ENCODE data around the gene FNDC8. TPM values are rescaled to one million over a fixed set of nuclear protein-coding genes. Genes with fewer than 3 reads are reported as not detected.
"Not testable (repeated sequence)": the region's sequence is repeated elsewhere in the genome, so short reads cannot be mapped to it uniquely, and the experiment has no call there.

The FNDC8 gene
- total RNA-seq, 3 donors from 2014 or later: not detected

GRCh38 chr17:35167666-35168065 lies 46.3 kb downstream of the FNDC8 start:
- Histone ChIP-seq H3K4me1 (ENCODE audit: low read depth) (no peaks in the 10 kb centered on the region), H3K9me3 (no peaks in the 10 kb centered on the region), H3K4me3 (no peak overlapping the region), H3K36me3 (ENCODE audit: low read depth) (no peaks in the 10 kb centered on the region)
- ATAC-seq (no peak), DNase-seq (no peak)
- TF ChIP-seq, protein P1, sequence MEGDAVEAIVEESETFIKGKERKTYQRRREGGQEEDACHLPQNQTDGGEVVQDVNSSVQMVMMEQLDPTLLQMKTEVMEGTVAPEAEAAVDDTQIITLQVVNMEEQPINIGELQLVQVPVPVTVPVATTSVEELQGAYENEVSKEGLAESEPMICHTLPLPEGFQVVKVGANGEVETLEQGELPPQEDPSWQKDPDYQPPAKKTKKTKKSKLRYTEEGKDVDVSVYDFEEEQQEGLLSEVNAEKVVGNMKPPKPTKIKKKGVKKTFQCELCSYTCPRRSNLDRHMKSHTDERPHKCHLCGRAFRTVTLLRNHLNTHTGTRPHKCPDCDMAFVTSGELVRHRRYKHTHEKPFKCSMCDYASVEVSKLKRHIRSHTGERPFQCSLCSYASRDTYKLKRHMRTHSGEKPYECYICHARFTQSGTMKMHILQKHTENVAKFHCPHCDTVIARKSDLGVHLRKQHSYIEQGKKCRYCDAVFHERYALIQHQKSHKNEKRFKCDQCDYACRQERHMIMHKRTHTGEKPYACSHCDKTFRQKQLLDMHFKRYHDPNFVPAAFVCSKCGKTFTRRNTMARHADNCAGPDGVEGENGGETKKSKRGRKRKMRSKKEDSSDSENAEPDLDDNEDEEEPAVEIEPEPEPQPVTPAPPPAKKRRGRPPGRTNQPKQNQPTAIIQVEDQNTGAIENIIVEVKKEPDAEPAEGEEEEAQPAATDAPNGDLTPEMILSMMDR (IDR thresholded peaks at IDR 0.05): no peak
- intact Hi-C loops (cut with DNase I, micrococcal nuclease): no loop called here

DNA sequence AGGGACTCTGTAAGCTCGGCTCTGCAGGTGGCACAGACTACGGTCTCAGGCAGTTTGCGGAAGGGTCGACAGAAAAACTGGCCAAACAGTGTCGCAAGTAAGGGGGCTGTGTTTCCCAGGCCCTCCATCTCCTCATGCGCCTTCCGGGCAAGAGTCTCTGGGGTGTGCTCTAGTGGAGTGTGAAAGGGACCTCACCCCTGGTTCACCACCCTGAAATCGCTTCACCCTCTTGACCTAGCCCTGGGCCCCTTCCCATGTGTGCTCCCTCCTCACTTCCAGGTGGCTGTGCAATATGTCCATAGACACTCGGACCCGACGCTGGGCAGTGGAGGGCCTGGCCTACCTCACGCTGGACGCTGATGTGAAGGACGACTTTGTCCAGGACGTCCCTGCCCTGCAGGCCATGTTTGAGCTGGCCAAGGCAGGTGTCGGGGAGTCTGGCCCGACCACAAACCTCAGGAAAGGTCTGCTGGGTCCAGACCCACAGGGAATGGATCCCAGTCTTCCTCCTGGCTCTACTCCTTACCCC lies 48.5 kb downstream of the FNDC8 start:
- intact Hi-C loops (cut with DNase I, micrococcal nuclease): loop anchor here in 1 of 2 donors (10.0 kb wide), 1 partner anchor 365 kb away; the partner anchor contains the start of gene SLFN12L
- Histone ChIP-seq H3K4me3 (no peak overlapping the region), H3K9me3 (no peaks in the 10 kb centered on the region), H3K4me1 (ENCODE audit: low read depth) (no peaks in the 10 kb centered on the region), H3K36me3 (ENCODE audit: low read depth) (no peaks in the 10 kb centered on the region)
- TF ChIP-seq, protein P1 (IDR thresholded peaks at IDR 0.05): no peak
- ATAC-seq (no peak), DNase-seq (no peak)

- intact Hi-C loops (cut with DNase I, micrococcal nuclease): loop anchor here in 1 of 2 donors (10.0 kb wide), 1 partner anchor 364 kb away; the partner anchor contains the start of gene SLFN12L
- DNase-seq (no peak), ATAC-seq (peak; percentile 34)
- Histone ChIP-seq H3K4me3 (no peak overlapping the region), H3K36me3 (ENCODE audit: low read depth) (no peaks in the 10 kb centered on the region), H3K4me1 (ENCODE audit: low read depth) (no peaks in the 10 kb centered on the region), H3K9me3 (no peaks in the 10 kb centered on the region)
- TF ChIP-seq, protein P1 (IDR thresholded peaks at IDR 0.05): no peak
Measured at GRCh38 chr17:35170968-35171771, 49.8 kb downstream of the FNDC8 start.

DNA sequence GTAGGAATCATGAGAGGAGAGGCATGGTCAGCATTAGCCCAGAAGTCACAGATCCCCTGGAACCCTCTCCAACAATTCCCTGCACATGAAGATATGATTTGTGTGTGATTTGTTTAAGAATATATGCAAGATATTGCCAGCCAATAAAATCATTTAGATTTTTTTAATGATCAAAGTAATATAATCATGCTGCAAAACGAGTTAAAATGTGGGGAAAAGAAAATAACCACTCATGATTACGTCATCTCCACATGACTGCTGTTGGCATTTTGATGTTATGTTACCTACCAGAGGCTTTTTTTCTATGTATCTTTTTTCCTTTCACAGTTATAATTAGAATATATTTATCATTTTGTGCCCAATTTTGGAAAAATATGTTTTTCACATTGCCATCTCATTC lies 50.4 kb downstream of the FNDC8 start:
- Histone ChIP-seq H3K9me3 (no peaks in the 10 kb centered on the region), H3K4me3 (no peak overlapping the region), H3K36me3 (ENCODE audit: low read depth) (no peaks in the 10 kb centered on the region), H3K4me1 (ENCODE audit: low read depth) (no peaks in the 10 kb centered on the region)
- intact Hi-C loops (cut with DNase I, micrococcal nuclease): loop anchor here in 1 of 2 donors (10.0 kb wide), 1 partner anchor 363 kb away; the partner anchor contains the start of gene SLFN12L
- TF ChIP-seq, protein P1 (IDR thresholded peaks at IDR 0.05): no peak
- no peak for ATAC-seq
- no peak for DNase-seq

GRCh38 chr17:35172321-35172720 lies 50.9 kb downstream of the FNDC8 start:
- DNase-seq; ATAC-seq; H3K4me1 ChIP-seq (ENCODE audit: low read depth); H3K9me3 ChIP-seq; H3K4me3 ChIP-seq; H3K36me3 ChIP-seq (ENCODE audit: low read depth): not testable (repeated sequence)
- intact Hi-C loops (cut with DNase I, micrococcal nuclease): loop anchor here in 1 of 2 donors (10.0 kb wide), 1 partner anchor 362 kb away; the partner anchor contains the start of gene SLFN12L

DNA sequence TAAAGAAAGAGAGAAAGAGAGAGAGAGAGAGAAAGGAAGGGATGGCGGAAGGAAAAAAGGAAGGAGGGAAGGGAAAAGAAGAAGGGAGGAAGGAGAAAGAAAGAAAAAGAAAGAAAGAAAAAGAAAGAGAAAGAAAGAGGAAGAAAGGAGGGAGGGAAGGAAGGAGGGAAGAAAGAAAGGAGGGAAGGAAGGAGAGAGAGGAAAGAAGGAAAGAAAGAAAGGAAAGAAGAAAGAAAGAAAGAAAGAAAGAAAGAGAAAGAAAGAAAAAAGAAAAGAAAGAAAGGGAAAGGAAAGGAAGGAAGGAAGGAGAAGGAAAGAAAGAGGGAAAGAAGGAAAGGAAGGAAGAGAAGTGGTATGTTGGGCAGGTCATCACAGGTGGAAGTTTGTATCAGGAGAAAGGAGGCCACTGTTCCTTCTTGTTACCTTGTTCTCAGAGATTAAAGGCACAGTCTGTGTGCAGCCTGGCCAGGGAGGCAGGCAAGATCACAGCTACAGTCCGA lies 53.5 kb downstream of the FNDC8 start:
- intact Hi-C loops (cut with DNase I, micrococcal nuclease): loop anchor here in 1 of 2 donors (10.0 kb wide), 1 partner anchor 360 kb away; the partner anchor contains the start of gene SLFN12L
- TF ChIP-seq, protein P1 (IDR thresholded peaks at IDR 0.05): no peak
- H3K4me3 ChIP-seq: no peak overlapping the region
- no peaks in the 10 kb centered on the region for H3K36me3 ChIP-seq (ENCODE audit: low read depth)
- H3K4me1 ChIP-seq (ENCODE audit: low read depth): no peaks in the 10 kb centered on the region
- no peak for DNase-seq
- H3K9me3 ChIP-seq: no peaks in the 10 kb centered on the region
- ATAC-seq: no peak
